A673 (cell line): ENCODE results near the gene GPA33.

Source experiments
- EZH2 ChIP-seq: fragments of 200-600 bp; sonication (generic); IDR thresholded peaks from 2 replicates; pipeline ENCODE4 v1.6.1; 2017; ENCODE audit warnings: borderline replicate concordance, low read depth, mild to moderate bottlenecking, mixed read lengths, antibody characterized with exemption, low read length; ENCODE audit not compliant: poor library complexity, severe bottlenecking
- TF ChIP-seq, protein P1 (sequence below): fragments of 300-800, 200-600 bp; sonication (generic); conservative IDR thresholded peaks from 2 replicates; pipeline ENCODE4 v1.5.1; 2017; ENCODE audit warnings: low read depth, mild to moderate bottlenecking, antibody characterized with exemption, low read length, moderate library complexity, mixed read lengths

DNA sequence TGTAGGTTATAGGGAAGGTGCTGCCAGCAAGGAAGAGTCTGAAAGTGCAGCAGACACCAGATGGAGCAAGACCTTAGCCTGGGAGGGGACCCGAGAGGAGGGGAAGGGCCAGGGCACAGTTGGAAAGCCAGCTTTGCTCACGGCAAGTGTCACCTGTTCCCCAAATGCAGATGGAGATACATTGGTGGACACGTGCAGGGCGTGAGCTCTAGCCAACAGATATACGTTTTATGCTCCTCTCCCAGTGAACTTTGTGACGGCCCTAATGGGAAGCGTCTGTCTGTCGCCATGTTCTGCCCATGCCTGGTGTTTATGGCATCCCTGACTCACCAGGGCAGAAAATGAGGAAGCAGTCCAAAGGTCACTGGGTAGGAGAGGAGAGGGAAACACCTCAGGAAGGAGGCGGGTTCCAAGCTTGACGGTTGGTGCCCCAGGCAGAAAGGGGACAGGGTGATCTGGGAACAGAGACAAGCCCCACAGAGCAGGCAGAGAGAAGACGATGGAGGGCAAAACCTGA lies 7.6 kb downstream of the GPA33 start:
- TF ChIP-seq, protein P1, sequence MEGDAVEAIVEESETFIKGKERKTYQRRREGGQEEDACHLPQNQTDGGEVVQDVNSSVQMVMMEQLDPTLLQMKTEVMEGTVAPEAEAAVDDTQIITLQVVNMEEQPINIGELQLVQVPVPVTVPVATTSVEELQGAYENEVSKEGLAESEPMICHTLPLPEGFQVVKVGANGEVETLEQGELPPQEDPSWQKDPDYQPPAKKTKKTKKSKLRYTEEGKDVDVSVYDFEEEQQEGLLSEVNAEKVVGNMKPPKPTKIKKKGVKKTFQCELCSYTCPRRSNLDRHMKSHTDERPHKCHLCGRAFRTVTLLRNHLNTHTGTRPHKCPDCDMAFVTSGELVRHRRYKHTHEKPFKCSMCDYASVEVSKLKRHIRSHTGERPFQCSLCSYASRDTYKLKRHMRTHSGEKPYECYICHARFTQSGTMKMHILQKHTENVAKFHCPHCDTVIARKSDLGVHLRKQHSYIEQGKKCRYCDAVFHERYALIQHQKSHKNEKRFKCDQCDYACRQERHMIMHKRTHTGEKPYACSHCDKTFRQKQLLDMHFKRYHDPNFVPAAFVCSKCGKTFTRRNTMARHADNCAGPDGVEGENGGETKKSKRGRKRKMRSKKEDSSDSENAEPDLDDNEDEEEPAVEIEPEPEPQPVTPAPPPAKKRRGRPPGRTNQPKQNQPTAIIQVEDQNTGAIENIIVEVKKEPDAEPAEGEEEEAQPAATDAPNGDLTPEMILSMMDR = no peak
- TF ChIP-seq EZH2 = no peak
